Measurements from ENCODE around the gene GON7.
"Not testable (repeated sequence)": the region's sequence is repeated elsewhere in the genome, so short reads cannot be mapped to it uniquely, and the experiment has no call there.

GON7 gene

GRCh38 chr14:93200553-93200952 lies 6.3 kb downstream of the GON7 start:
- DNase-seq (ENCODE audit: low read depth in 4 of 4, low spot score in 1 of 4) = no peak

- DNase-seq (ENCODE audit: low read depth in 4 of 4, low spot score in 1 of 4) = no peak
Observed at GRCh38 chr14:93199031-93199430, 7.8 kb downstream of the GON7 start.

- DNase-seq (ENCODE audit: low read depth in 4 of 4, low spot score in 1 of 4) = no peak
Observed at GRCh38 chr14:93195316-93195999, 11.4 kb downstream of the GON7 start.

- DNase-seq (ENCODE audit: low read depth in 4 of 4, low spot score in 1 of 4) = no peak
Observed at GRCh38 chr14:93186956-93187355, 19.9 kb downstream of the GON7 start.

GRCh38 chr14:93186466-93186865 lies 20.4 kb downstream of the GON7 start:
- no peak for DNase-seq (ENCODE audit: low read depth in 4 of 4, low spot score in 1 of 4)

- no peak for DNase-seq (ENCODE audit: low read depth in 4 of 4, low spot score in 1 of 4)
Observed at GRCh38 chr14:93185349-93185720, 21.5 kb downstream of the GON7 start.

- DNase-seq (ENCODE audit: low read depth in 4 of 4, low spot score in 1 of 4) = peak; percentile 70 to 81 (median 80)
Observed at GRCh38 chr14:93184391-93185348, 22.2 kb downstream of the GON7 start, which contains the start of the genes LYSET and MOAP1. LYSET (plus strand) TSS chr14:93185317; CDS start chr14:93185406, 89 bp downstream. MOAP1 (minus strand) TSS chr14:93184897; CDS start chr14:93184242, 655 bp downstream.

GRCh38 chr14:93183596-93184317 lies 23.1 kb downstream of the GON7 start:
- DNase-seq (ENCODE audit: low read depth in 4 of 4, low spot score in 1 of 4) = no peak

- DNase-seq (ENCODE audit: low read depth in 4 of 4, low spot score in 1 of 4) = no peak
Observed at GRCh38 chr14:93175492-93175891, 31.4 kb downstream of the GON7 start.

GRCh38 chr14:93174731-93175130 lies 32.1 kb downstream of the GON7 start:
- DNase-seq (ENCODE audit: low read depth in 4 of 4, low spot score in 1 of 4) = not testable (repeated sequence)

- no peak for DNase-seq (ENCODE audit: low read depth in 4 of 4, low spot score in 1 of 4)
Observed at GRCh38 chr14:93173943-93174395, 32.9 kb downstream of the GON7 start.

GRCh38 chr14:93171376-93171775 lies 35.5 kb downstream of the GON7 start:
- no peak for DNase-seq (ENCODE audit: low read depth in 4 of 4, low spot score in 1 of 4)

- DNase-seq (ENCODE audit: low read depth in 4 of 4, low spot score in 1 of 4) = not testable (repeated sequence)
Observed at GRCh38 chr14:93170141-93170540, 36.7 kb downstream of the GON7 start.

GRCh38 chr14:93169619-93170018 lies 37.2 kb downstream of the GON7 start:
- DNase-seq (ENCODE audit: low read depth in 4 of 4, low spot score in 1 of 4) = not testable (repeated sequence)

- not testable (repeated sequence) for DNase-seq (ENCODE audit: low read depth in 4 of 4, low spot score in 1 of 4)
Observed at GRCh38 chr14:93168610-93169009, 38.3 kb downstream of the GON7 start.

GRCh38 chr14:93165271-93166265 lies 41.3 kb downstream of the GON7 start:
- not testable (repeated sequence) for DNase-seq (ENCODE audit: low read depth in 4 of 4, low spot score in 1 of 4)

GRCh38 chr14:93163564-93163963 lies 43.3 kb downstream of the GON7 start:
- no peak for DNase-seq (ENCODE audit: low read depth in 4 of 4, low spot score in 1 of 4)

GRCh38 chr14:93161411-93161940 lies 45.4 kb downstream of the GON7 start:
- no peak for DNase-seq (ENCODE audit: low read depth in 4 of 4, low spot score in 1 of 4)

GRCh38 chr14:93160353-93160801 lies 46.5 kb downstream of the GON7 start:
- DNase-seq (ENCODE audit: low read depth in 4 of 4, low spot score in 1 of 4) = no peak
